HEK293 (cell line): ENCODE measurements around the gene MRGPRX3.
A peak's percentile ranks its signal among the peaks of the same experiment; 100 is the strongest.

ENCODE experiments used
- CTCF ChIP-seq: fragments of 450-650 bp; formaldehyde crosslinking; IDR thresholded peaks from 2 replicates; pipeline ENCODE4 v1.5.1; 2016; ENCODE audit warnings: missing biosample characterization, missing genetic modification characterization
- HIC1 ChIP-seq: fragments of 450-650 bp; formaldehyde crosslinking; IDR thresholded peaks from 2 replicates; pipeline ENCODE4 v1.5.1; 2016; ENCODE audit warnings: missing biosample characterization, missing genetic modification characterization
- HOXD13 ChIP-seq: sonication (generic); formaldehyde crosslinking; IDR thresholded peaks from 2 replicates; pipeline ENCODE4 v1.8.0; 2022; ENCODE audit warnings: missing genetic modification reagents, borderline replicate concordance
- PRDM2 ChIP-seq: fragments of 450-650 bp; formaldehyde crosslinking; IDR thresholded peaks from 2 replicates; pipeline ENCODE4 v1.5.1; 2016; ENCODE audit warnings: missing biosample characterization, missing genetic modification characterization, borderline replicate concordance
- SP3 ChIP-seq: fragments of 450-650 bp; formaldehyde crosslinking; IDR thresholded peaks from 2 replicates; pipeline ENCODE4 v1.5.1; 2016; ENCODE audit warnings: missing biosample characterization, missing genetic modification characterization
- ZBTB10 ChIP-seq: fragments of 450-650 bp; formaldehyde crosslinking; IDR thresholded peaks from 2 replicates; pipeline ENCODE4 v1.5.1; 2016; ENCODE audit warnings: missing biosample characterization, missing genetic modification characterization
- ZFHX2 ChIP-seq: fragments of 450-650 bp; formaldehyde crosslinking; conservative IDR thresholded peaks from 2 replicates; pipeline ENCODE4 v1.5.1; 2016; ENCODE audit warnings: missing biosample characterization, missing genetic modification characterization
- ZNF112 ChIP-seq: fragments of 450-650 bp; formaldehyde crosslinking; IDR thresholded peaks from 2 replicates; pipeline ENCODE4 v1.5.0; 2017; ENCODE audit warnings: missing biosample characterization, missing genetic modification characterization
- ZNF174 ChIP-seq: fragments of 450-650 bp; formaldehyde crosslinking; IDR thresholded peaks from 2 replicates; pipeline ENCODE4 v1.5.0; 2017; ENCODE audit warnings: missing biosample characterization, mild to moderate bottlenecking, missing genetic modification characterization
- ZNF266 ChIP-seq: fragments of 450-650 bp; formaldehyde crosslinking; IDR thresholded peaks from 2 replicates; pipeline ENCODE4 v1.5.1; 2016; ENCODE audit warnings: missing biosample characterization, missing genetic modification characterization, low read depth
- ZNF280C ChIP-seq: fragments of 450-650 bp; formaldehyde crosslinking; IDR thresholded peaks from 2 replicates; pipeline ENCODE4 v1.5.1; 2016; ENCODE audit warnings: missing biosample characterization, missing genetic modification characterization
- ZNF398 ChIP-seq: fragments of 450-650 bp; formaldehyde crosslinking; IDR thresholded peaks from 2 replicates; pipeline ENCODE4 v1.5.1; 2017; ENCODE audit warnings: missing biosample characterization, missing genetic modification characterization
- ZNF585B ChIP-seq: fragments of 450-650 bp; formaldehyde crosslinking; IDR thresholded peaks from 2 replicates; pipeline ENCODE4 v1.5.1; 2016; ENCODE audit warnings: missing biosample characterization, missing genetic modification characterization
- ZNF660 ChIP-seq: fragments of 450-650 bp; IDR thresholded peaks from 2 replicates; pipeline ENCODE4 v1.5.1; 2018; ENCODE audit warnings: missing biosample characterization, mild to moderate bottlenecking, missing genetic modification characterization
- ZNF76 ChIP-seq: fragments of 450-650 bp; formaldehyde crosslinking; IDR thresholded peaks from 2 replicates; pipeline ENCODE4; 2016; ENCODE audit warnings: low read depth, missing biosample characterization, missing genetic modification characterization, borderline replicate concordance
- ZNF791 ChIP-seq: fragments of 450-650 bp; formaldehyde crosslinking; IDR thresholded peaks from 2 replicates; pipeline ENCODE4 v1.5.1; 2016; ENCODE audit warnings: missing biosample characterization, missing genetic modification characterization
- ZSCAN23 ChIP-seq: fragments of 450-650 bp; formaldehyde crosslinking; IDR thresholded peaks from 2 replicates; pipeline ENCODE4 v1.5.1; 2016; ENCODE audit warnings: missing biosample characterization, missing genetic modification characterization
- ZSCAN4 ChIP-seq: fragments of 450-650 bp; formaldehyde crosslinking; IDR thresholded peaks from 2 replicates; pipeline ENCODE4 v1.5.1; 2017; ENCODE audit warnings: missing biosample characterization, missing genetic modification characterization

Gene MRGPRX3

GRCh38 chr11:18115360-18116127 lies 16.8 kb upstream of the MRGPRX3 start (continued):
- no peak for TF ChIP-seq ZNF791 (tag by site-specific recombination)
- no peak for TF ChIP-seq ZNF280C (tag by site-specific recombination)
- no peak for TF ChIP-seq ZSCAN23 (tag by site-specific recombination)
- no peak for TF ChIP-seq ZNF76 (tag by site-specific recombination)
- peak; percentile 26; the same call in 1 of the 2 replicates for TF ChIP-seq ZBTB10
- peak; percentile 28; the same call in 1 of the 2 replicates for TF ChIP-seq ZNF398 (tag by site-specific recombination)
- TF ChIP-seq ZNF112: no peak
- TF ChIP-seq HOXD13 (CRISPR knock-in tag): no peak
- TF ChIP-seq ZNF585B (tag by site-specific recombination): no peak
- no peak for TF ChIP-seq PRDM2 (tag by site-specific recombination)
- TF ChIP-seq ZSCAN4 (tag by site-specific recombination): peak; percentile 94
- TF ChIP-seq ZNF266 (tag by site-specific recombination): no peak
- no peak for TF ChIP-seq ZNF174 (tag by site-specific recombination)
- TF ChIP-seq HIC1 (tag by site-specific recombination): no peak
- peak; percentile 26; the same call in 1 of the 2 replicates for TF ChIP-seq CTCF (tag by site-specific recombination)
- TF ChIP-seq ZFHX2 (tag by site-specific recombination): no peak
- no peak for TF ChIP-seq SP3 (tag by site-specific recombination)
- TF ChIP-seq ZNF660 (tag by site-specific recombination): 0 out of 2 replicates have a peak, but pooled peaks have one; percentile 18
